HG02588 (cell line): ENCODE results near the gene FILIP1L.

Experiments
- ATAC-seq: cut with Tn5 transposase; IDR thresholded peaks from one replicate; pipeline ENCODE4 v1.9.1; 2021; ENCODE audit warnings: mild to moderate bottlenecking, moderate library complexity; ENCODE audit not compliant: unreplicated experiment

Gene FILIP1L

DNA sequence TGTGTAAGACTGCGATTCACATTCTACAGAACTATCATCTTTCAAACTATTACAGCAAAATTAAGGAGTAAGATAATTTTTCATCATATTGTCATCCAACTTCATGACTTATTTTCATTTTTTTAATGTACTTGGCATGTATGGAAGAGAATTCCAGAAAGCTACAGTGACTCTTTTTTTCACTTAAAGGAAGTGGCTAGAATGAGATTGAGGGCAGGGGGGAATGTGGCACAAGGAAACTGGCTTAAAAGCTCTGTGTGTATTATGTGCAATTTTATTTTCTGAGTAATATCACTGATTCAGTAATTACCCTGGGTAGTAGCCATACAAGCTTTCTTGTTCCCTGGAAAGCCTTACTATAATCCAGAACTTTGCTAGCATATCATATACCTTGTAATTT is 94.6 kb downstream of the FILIP1L start:
- ATAC-seq: no peak

DNA sequence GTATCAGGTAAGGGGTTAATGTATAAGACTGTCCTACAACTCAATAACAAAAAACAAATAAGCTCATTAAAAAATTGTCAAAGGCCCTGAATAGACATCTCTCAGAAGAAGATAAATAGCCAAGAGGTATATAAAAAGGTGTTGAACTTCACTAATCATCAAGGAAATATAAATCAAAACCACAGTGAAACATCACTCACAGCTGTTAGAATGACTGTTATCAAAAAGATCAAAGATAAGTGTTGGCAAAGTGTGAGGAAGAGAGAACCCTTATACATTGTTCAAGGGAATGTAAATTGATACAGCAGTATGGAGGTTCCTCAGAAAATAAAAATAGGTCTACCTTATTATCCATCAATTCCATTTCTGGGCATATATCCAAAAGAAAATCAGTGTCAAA is 95.5 kb downstream of the FILIP1L start:
- ATAC-seq: no peak

DNA sequence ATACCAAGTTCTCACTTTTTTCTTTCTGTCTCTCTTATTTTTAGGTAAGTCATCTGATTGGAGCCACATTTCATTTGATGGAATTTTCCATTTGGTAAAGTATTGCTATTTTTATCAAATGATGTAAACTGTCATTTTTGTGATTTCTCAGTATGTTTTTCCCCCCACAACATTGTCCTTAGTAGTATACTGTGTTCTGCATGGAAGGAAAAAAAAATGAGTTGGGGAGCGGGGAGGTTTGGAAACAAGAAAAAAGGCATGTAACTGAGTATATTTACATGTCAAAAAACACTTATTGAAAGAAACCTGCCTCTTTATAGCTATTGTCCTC is 104.2 kb downstream of the FILIP1L start:
- no peak for ATAC-seq

DNA sequence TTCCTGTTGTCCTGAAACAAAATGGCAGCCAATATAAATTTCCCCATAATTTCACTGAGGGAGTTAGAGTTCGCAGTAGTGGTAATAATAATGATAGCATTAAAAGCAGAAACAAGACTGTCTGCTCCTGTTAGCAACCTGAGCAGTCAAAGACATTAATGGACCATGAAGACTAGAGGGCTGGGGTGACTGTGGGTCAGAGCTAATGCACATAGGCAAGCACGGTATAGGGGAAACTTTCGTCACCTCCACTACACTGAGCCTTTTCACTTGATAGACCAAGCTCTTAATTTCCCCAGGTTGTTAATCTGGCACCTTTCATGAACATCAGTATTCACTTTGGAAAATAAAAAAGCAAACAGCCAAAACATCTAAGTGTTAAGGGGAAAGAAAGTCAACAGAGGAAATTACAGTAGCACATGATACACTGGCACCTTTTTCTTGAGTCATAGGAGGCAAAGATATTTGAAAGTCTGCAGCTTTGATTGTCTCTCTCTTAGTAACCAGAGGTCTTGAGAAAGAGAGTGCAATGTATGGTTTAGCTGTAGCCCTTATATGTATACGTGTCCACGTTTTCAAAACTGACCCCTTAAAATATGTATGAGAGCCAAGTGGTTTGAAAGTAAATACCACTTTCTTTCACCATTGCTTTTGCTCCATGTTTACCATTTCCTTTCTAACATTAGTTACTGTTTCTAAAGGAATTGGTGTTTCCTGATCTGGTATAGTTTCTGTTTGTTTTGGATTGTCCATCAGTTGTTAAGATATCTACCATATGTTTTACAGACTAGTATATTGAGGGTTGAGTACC is 104.8 kb downstream of the FILIP1L start:
- no peak for ATAC-seq

DNA sequence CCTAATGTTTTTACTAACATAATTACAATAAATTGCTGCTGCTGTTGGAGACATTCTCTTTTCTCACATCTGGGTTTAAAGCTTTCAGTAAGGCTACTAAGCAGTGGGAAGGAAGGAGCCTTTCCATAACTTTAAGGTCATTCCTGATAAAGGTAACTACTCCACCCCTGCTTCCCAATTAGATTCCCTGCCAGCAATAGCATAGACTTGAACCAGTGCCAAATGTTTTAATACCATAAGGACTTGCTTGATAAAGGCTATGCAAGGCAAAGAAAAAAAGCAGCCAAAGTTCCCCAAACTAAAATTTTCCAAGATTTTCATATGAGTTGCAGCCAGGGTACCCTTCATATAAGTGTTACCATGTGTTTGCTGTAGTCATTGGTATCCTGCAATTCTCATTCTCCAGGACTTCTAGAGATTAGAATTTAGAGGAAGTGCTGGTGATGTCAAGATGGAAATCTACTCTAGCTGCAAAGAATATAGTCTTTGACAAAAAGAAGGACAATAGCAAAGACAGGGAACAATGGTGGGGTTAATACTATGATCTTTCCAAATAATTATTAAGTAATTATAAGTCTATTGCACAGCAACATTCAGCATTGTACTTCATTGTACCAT is 106.1 kb downstream of the FILIP1L start:
- no peak for ATAC-seq

DNA sequence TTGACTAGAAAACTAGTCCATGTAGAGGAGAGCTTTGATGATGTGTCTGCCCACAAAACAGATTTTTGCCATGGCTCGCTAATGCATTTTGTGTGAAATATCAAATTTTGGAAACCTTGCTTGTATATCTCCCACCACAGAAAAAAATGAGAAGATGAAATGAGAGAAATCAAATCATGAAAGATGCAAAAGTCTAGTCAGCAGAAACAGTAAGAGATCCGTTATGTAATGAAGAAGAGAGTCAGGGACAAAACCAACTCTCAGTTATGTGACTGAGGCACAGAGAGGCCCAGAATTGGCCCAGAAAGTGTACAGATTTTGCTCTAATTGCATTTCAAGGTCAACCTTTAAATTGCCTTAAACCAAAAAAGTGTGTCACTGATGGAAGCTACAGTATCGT is 107.0 kb downstream of the FILIP1L start:
- no peak for ATAC-seq

DNA sequence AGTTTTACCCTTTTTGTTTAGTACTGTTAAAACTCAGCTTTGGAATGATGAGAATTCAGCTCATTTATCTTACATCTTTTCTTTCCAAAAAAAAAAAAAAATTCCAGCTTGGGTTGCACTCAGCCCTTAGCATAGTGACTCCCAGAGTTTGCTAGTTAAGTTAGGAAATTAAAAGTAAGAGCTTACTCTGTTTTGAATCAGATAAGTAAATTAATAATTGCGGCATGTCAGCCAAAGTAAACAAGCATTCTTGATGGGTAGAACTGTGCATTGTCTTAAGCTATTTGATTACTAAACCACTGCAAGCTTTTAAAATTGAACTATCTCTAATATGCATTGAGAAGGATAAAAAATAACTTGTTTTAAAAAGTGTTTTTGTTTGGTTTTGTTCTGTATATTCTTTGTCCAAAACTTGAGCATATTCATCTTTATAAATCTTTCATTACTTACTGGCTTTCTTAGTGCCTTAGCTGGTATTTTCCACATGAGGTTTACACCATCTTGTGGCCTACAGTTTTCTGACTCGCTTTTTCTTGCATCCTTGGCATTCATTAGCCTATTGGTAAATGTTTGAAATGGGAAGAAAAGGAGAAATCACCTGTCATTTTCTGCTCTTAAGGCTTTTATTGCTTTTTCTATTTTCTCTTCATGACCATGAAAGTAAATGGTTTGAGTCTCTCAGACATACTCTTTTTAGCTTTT is 107.6 kb downstream of the FILIP1L start:
- ATAC-seq: no peak

DNA sequence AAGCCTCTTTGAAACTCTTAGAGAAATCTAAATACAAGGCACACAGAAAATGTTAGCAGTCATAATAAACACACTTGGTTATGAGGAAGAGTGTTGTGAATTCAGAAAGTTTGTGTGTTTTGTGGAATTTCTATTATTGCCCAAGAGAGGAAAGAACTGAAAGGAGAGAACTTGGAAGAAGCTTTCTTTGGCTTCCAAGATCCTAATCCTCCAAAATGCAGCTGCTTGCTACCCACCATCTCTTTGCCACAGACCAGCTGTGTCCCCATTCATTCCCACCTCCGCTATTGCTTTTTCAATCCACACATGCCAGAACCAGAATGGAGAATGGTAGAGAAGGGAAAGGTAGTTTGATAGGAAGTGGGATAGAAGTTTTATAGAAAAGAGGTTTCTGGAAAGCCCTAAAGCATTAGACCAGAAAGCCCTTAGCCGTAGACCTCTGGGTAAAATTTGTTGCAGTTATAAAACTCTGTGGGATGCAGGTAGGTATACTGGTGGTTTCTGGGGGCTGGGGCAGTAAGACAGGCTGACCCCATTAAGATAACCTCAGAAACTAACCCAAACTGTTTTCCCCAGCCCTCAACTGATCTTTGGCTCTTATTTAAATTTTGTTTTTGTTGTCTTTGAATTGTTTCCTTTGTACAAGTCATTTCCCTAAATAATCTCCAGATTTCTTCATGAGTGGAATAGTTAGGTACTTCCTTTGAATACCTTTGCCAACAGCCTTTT is 108.5 kb downstream of the FILIP1L start:
- no peak for ATAC-seq

DNA sequence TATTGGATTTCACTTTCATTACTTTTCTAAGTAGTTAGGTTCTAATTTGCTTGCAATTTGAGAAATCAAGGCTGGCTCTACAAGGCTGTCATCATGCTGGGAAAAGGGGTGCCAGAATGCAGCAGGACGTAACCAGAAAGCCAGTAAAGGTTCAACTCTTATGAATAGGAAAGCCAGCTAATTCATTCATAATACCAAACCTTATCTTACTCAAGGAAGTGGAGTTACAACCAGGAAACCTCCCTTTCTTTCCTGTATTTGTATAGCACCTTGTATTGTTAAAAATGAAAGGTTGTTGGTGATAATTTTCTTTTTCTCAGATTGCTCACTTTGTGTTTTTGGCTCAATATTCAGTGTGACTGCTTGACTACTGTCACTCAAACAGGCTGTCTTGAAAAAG is 109.4 kb downstream of the FILIP1L start:
- ATAC-seq: no peak

DNA sequence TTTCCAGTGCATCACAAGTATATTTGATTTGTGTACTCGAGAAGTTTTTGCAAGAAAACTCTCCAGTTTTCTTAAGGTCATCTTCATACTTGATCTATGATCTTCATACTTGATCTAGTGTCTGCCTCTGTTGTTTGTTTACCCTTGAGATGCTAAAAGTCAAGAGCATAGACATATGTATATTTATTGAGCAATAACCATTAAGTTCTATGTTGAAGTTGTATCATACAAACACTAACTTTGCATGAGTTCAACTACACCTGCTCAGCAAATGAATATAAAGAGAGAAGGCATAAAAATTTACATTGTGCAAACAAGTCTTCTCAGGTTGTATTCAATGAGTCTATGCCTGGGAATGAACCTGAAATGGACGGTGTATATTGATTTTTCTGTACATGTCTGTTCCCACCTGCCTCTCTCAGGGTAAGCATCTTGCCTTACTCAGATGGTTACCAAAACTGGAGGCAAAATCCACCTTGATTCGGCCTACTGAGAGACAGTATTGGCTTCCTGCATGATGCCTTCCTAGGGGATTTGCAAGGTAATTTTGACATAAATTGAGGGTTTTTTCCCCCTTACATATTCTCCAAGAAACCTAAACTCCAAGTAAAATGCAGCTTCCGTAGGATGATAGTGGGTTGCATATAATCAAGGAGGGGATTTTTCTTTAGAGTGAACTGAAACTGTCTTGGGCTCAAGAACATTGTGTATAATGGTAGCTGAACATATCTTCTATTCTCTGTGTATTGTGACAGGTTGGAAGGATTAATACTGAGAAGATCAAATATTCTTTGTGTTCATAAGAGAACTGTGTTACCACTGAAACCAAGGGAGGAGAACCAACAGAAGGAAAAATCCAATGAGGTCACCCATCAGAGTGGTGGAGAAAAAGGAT is 110.4 kb downstream of the FILIP1L start:
- no peak for ATAC-seq

DNA sequence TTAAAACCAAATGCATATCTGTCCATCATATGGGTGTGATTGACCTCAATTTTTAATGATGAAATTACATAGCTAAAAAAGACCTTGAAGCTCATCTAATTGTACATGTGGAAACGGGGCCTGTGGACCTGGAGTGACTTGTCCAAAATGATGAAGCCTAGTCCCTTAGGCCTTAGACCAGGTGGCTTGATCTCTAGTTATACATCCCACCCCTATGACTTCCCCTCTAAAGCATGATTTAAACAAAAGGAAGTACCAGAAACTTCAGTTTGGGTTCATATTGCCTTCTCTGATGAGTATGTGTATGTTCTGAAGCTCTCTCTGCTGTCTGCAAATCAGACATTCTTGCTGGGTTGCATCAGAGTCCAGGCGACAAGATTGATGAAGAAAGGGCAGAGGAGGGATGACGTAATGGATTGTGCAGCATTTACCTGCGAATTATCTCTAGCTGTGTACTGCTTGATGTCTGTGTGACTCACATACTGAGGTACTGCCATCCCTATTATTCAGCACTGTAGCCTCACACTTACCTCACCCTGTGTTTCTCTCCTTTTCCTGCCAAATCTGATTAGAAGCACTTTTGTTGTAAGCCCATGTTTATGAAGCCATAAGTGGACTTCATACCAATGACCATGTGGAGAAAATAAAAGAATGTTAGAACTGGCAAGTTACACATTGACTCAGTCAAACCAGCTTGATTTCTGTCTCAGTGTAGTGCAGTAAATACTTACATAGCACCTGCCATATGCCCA is 111.5 kb downstream of the FILIP1L start:
- ATAC-seq: no peak

DNA sequence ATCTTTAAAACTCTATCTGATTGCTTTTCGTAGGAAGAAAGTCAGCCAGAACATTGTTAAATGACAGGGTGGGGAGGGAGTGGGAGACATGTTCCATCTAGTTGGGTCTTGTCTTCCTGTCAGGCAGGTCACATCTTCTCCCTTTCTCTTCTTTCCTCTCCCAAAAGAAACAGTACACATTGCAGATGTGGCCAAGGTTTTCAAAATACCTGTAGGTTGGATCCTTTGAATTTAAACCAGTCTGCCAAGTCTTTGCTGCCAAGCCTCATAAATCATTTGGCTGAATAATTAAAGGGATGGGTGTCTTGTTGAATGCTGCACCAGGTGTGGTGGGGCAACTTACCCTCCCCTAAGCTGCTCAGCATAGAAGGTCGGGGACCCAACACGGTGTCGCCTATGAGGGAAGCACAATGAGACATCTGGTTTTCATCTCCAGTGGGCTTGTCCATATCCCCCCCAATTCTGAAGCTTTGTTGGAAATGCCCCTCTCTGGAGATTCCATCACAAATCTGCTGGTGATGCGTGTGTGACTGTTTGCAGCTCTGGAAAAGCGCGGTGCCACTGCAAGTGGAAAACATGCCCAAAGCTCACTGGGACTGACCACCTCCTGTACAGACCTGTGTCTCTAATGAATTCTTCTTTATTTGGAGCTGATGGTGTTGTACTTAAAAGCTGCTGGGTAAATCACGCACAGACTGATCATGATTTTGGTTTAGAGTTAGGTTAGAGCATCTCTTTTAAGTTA is 112.6 kb downstream of the FILIP1L start:
- no peak for ATAC-seq

DNA sequence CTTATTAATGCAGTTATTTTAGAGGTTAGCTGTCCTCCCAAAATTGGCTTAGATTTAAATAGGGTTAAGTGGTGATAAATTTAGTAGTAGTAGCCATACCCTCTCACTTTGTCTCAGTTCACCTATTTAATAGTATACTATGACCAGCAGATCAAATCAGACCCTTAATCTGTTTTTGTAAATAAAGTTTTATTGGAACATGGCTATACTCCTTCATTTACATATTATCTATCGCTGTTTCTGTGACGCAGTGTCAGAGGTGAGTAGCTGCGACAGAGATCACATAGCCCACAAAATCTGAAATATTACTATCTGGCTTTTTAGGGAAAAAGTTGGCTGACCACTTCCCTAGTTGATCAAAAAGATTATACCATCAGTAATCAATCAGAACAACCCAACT is 113.2 kb downstream of the FILIP1L start:
- ATAC-seq: no peak

DNA sequence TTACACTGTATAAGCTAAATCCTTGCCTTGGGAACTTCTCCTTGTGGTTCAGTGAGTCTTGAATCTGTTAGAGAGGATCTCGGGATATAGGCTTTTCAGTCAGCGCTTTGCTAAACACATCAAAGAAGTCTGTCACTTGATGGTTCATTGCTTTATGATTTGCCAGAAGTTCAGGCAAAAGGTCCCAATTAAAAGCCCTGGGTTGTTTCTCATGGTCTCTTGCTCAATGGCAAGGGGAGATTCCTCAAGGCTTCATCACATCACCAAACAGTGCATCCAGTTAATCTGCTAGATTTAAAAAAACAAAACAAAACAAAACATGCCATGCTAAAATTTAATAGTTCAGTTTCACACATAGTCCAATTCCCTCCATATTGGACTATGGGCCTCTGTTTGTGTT is 114.8 kb downstream of the FILIP1L start:
- ATAC-seq: no peak

DNA sequence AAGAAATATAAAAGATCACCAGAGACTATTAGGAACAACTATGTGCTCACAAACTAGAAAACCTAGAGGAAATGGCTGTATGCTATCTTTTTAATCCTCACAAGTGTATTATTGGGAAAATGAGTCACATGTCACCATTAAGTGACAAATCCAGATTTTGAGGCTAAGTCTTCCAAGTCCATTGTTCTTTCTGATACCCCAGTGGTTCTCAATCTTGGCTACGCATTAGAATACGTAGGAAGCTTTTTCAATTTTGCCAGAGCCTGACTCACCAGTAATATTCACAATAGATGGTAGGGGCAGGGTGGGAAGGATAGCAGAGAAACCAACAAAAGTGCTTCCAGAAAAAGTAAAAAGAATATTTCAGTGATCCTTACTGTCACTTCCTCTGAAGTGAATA is 117.0 kb downstream of the FILIP1L start:
- ATAC-seq: no peak

DNA sequence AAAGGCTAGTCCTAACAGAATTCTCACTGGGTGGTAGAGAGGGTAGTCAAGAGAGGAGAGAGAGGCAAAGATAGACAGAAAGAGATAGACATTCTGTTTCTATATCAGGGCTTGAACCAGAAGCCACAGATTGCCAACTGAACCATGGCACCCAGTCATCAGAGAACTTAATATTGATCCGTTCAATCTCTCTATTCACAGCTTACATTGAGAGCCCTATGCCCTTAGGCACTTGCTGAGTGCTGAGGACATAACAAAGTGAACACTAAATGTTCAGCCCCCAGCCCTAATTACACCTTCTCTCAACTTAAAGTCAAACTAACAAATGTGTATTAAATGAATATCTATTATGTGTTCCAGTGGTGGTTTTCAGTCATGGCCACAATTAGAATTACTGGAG is 124.1 kb downstream of the FILIP1L start:
- ATAC-seq: no peak

DNA sequence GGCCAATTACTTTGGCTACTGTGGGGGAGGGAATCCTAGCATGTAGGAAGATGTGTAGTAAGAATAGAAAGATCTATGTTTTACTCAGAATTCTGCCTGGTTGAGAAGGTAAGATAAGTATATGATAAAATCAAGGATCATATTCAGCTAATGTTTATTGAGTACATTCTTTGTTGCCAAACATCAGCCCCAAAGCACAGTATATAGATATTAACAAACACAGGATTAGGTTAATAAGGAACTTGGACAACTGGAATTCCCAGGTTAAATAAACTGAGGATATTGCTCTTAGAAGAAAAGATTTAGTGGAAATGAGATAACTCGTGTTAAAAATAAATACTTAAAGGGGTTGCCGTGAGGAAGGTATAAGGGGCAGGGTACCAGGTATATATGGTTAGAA is 129.6 kb downstream of the FILIP1L start:
- no peak for ATAC-seq

DNA sequence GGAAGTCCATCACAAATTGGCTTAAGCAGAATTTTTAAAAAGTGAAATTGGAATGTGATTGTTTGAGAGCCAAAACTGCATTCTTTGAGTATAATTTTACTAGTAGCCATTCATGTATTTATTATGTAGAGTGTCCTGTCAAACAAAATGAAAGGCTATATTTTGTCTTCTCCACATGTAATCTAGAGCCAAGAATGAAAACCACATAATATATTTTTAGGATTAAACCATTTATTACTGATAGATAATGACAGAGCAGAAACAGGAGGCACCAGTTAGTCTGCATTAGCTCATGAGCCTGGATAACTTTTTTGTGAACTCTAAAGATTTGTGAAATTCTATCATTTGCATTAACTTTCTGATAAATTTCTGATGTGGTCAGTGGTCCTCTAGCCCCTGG is 130.2 kb downstream of the FILIP1L start:
- ATAC-seq: no peak

DNA sequence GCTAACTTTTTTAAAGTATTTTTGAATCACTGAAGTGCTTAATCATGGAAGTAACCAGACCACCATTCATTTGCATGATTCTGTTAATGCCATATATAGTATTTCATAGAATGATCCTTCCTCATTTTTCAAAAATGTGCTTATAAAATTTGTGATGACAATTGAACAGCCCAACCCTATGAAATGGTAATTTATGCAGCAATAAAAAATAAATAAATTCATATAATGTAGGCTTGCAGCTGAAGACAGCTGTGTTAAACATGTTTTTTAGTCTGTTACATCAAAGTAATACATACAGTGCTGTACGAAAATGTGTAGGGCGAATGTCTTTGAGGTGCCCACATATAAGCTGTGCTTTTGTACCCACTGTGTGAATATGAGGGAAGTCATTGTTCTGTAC is 131.7 kb downstream of the FILIP1L start:
- no peak for ATAC-seq
